H9 (cell line): ENCODE measurements around the gene NTRK3. TPM values are rescaled to one million over a fixed set of nuclear protein-coding genes. Genes with fewer than 3 reads are reported as not detected.

ENCODE experiments used
- DNase-seq: peaks from one replicate; pipeline ENCODE4 v3.0.0-alpha.2; 2017
- H2AFZ ChIP-seq: one replicate; pipeline ENCODE4 v1.6.1; 2013; ENCODE audit warnings: mild to moderate bottlenecking, low read length, control low read depth, moderate library complexity
- H2AK5ac ChIP-seq: 2 replicates; pipeline ENCODE4 v1.6.1; 2013; ENCODE audit warnings: low read length, control low read depth, mixed read lengths; ENCODE audit not compliant: insufficient read length
- H2BK120ac ChIP-seq: one replicate; pipeline ENCODE4 v1.6.1; 2013; ENCODE audit warnings: low read depth, mild to moderate bottlenecking, low read length, control low read depth, inconsistent platforms; ENCODE audit not compliant: poor library complexity, severe bottlenecking
- H2BK12ac ChIP-seq: 2 replicates; pipeline ENCODE4 v1.6.1; 2013; ENCODE audit warnings: low read length, control low read depth, mixed read lengths, low read depth; ENCODE audit not compliant: insufficient read length
- H2BK15ac ChIP-seq: 2 replicates; pipeline ENCODE4 v1.6.1; 2013; ENCODE audit warnings: low read depth, low read length, control low read depth
- H2BK20ac ChIP-seq: one replicate; pipeline ENCODE4 v1.6.1; 2013; ENCODE audit warnings: low read depth, mild to moderate bottlenecking, low read length, control low read depth, inconsistent platforms; ENCODE audit not compliant: poor library complexity, severe bottlenecking
- H2BK5ac ChIP-seq: 2 replicates; pipeline ENCODE4 v1.6.1; 2013; ENCODE audit warnings: low read length, control low read depth, mixed read lengths; ENCODE audit not compliant: insufficient read length
- H3K14ac ChIP-seq: 2 replicates; pipeline ENCODE4 v1.6.1; 2013; ENCODE audit warnings: low read length, control low read depth; ENCODE audit not compliant: insufficient read depth
- H3K18ac ChIP-seq: 2 replicates; pipeline ENCODE4 v1.6.1; 2013; ENCODE audit warnings: low read depth, mild to moderate bottlenecking, mixed read lengths, low read length, control low read depth; ENCODE audit not compliant: insufficient read length
- H3K23ac ChIP-seq: 2 replicates; pipeline ENCODE4 v1.6.1; 2013; ENCODE audit warnings: low read length, control low read depth, mixed read lengths, low read depth; ENCODE audit not compliant: insufficient read length
- H3K23me2 ChIP-seq: 2 replicates; pipeline ENCODE4 v1.6.1; 2013; ENCODE audit warnings: low read depth, mild to moderate bottlenecking, mixed read lengths, low read length, control low read depth; ENCODE audit not compliant: insufficient read length, poor library complexity, severe bottlenecking
- H3K27ac ChIP-seq: 2 replicates; pipeline ENCODE4 v1.5.1; 2013; ENCODE audit warnings: low read length, control low read depth, mixed read lengths, low read depth; ENCODE audit not compliant: insufficient read length
- H3K27me3 ChIP-seq: 2 replicates; pipeline ENCODE4 v1.6.1; 2013; ENCODE audit warnings: low read length, control low read depth, inconsistent platforms; ENCODE audit not compliant: insufficient read depth
- H3K4ac ChIP-seq: 2 replicates; pipeline ENCODE4 v1.6.1; 2013; ENCODE audit warnings: low read depth, mild to moderate bottlenecking, control low read depth, inconsistent platforms, low read length, moderate library complexity
- H3K4me1 ChIP-seq: 2 replicates; pipeline ENCODE4 v1.6.1; 2013; ENCODE audit warnings: low read length, control low read depth, inconsistent platforms; ENCODE audit not compliant: insufficient read depth
- H3K4me2 ChIP-seq: 2 replicates; pipeline ENCODE4 v1.6.1; 2013; ENCODE audit warnings: low read length, control low read depth, mixed read lengths; ENCODE audit not compliant: insufficient read length, insufficient read depth
- H3K56ac ChIP-seq: 2 replicates; pipeline ENCODE4 v1.6.1; 2013; ENCODE audit warnings: low read depth, mild to moderate bottlenecking, mixed read lengths, low read length, control low read depth; ENCODE audit not compliant: insufficient read length
- H3K79me1 ChIP-seq: 2 replicates; pipeline ENCODE4 v1.6.1; 2013; ENCODE audit warnings: low read depth, mild to moderate bottlenecking, moderate library complexity, low read length, control low read depth, inconsistent platforms; ENCODE audit not compliant: insufficient read depth, poor library complexity, severe bottlenecking
- H3K79me2 ChIP-seq: 2 replicates; pipeline ENCODE4 v1.6.1; 2013; ENCODE audit warnings: low read length, control low read depth, inconsistent platforms; ENCODE audit not compliant: insufficient read depth
- H3K9ac ChIP-seq: 2 replicates; pipeline ENCODE4 v1.6.1; 2013; ENCODE audit warnings: low read length, control low read depth, mixed read lengths; ENCODE audit not compliant: insufficient read length; ENCODE audit errors: extremely low read depth
- H3K9me3 ChIP-seq: one replicate; pipeline ENCODE4 v1.6.1; 2013; ENCODE audit warnings: low read depth, low read length, inconsistent platforms; ENCODE audit not compliant: control insufficient read depth
- H3T11ph ChIP-seq: one replicate; pipeline ENCODE4 v1.6.1; 2013; ENCODE audit warnings: mild to moderate bottlenecking, low read length, control low read depth, inconsistent platforms
- H4K20me1 ChIP-seq: one replicate; pipeline ENCODE4 v1.6.1; 2013; ENCODE audit not compliant: control insufficient read depth, insufficient read length, insufficient read depth
- H4K5ac ChIP-seq: 2 replicates; pipeline ENCODE4 v1.6.1; 2013; ENCODE audit warnings: low read depth, mild to moderate bottlenecking, mixed read lengths, low read length, control low read depth; ENCODE audit not compliant: insufficient read length
- H4K8ac ChIP-seq: replicated peaks from 2 replicates; pipeline ENCODE4 v1.6.1; 2013; ENCODE audit warnings: low read length, control low read depth, mixed read lengths, low read depth; ENCODE audit not compliant: insufficient read length
- H4K91ac ChIP-seq: 2 replicates; pipeline ENCODE4 v1.6.1; 2013; ENCODE audit warnings: low read depth, mild to moderate bottlenecking, moderate library complexity, mixed read lengths, low read length, control low read depth; ENCODE audit not compliant: insufficient read length
- H3K27ac Mint-ChIP-seq, 3 experiments: 2 replicates in 2 of 3; 3 replicates in 1 of 3; pipeline ENCODE4 v1.8.0; 2020 to 2021; ENCODE audit warnings: mixed read lengths in 3 of 3, mild to moderate bottlenecking in 1 of 3, moderate library complexity in 1 of 3
- H3K27me3 Mint-ChIP-seq: 2 replicates; pipeline ENCODE4 v1.8.0; 2021; ENCODE audit warnings: low read depth, mild to moderate bottlenecking, moderate library complexity, mixed read lengths
- H3K36me3 Mint-ChIP-seq, 3 experiments: 2 replicates in 2 of 3; 3 replicates in 1 of 3; pipeline ENCODE4 v1.8.0; 2020 to 2021; ENCODE audit warnings: low read depth in 3 of 3, mixed read lengths in 3 of 3; ENCODE audit not compliant: insufficient read depth in 1 of 3
- H3K4me1 Mint-ChIP-seq, 2 experiments: 2 replicates each; pipeline ENCODE4 v1.8.0; 2020; ENCODE audit warnings: mixed read lengths in 2 of 2
- H3K4me3 Mint-ChIP-seq, 2 experiments: 2 replicates in 1 of 2; 3 replicates in 1 of 2; pipeline ENCODE4 v1.8.0; 2020 to 2021; ENCODE audit warnings: mild to moderate bottlenecking in 2 of 2, mixed read lengths in 2 of 2, moderate library complexity in 1 of 2
- H3K9me3 Mint-ChIP-seq, 2 experiments: 2 replicates in 1 of 2; 3 replicates in 1 of 2; pipeline ENCODE4 v1.8.0; 2020; ENCODE audit warnings: mild to moderate bottlenecking in 2 of 2, mixed read lengths in 2 of 2, moderate library complexity in 1 of 2
- CTCF ChIP-seq: fragments of 200-600 bp; sonication (generic); conservative IDR thresholded peaks from 3 replicates; pipeline ENCODE4 v1.8.0; 2021; ENCODE audit warnings: antibody characterized with exemption, mild to moderate bottlenecking
- WGBS: extraction: QIAGEN DNeasy Blood & Tissue Kit; methylation state at CpG from one replicate; pipeline ENCODE4 v1.1.7; 2013; ENCODE audit warnings: missing lambda C conversion rate, low lambda C conversion rate, mixed read lengths; ENCODE audit not compliant: insufficient read length; ENCODE audit errors: extremely low coverage; 5-methylcytosine and 5-hydroxymethylcytosine counted together
- total RNA-seq: library from RNA; stranded (reverse); gene quantifications from 2 replicates; pipeline ENCODE4 v1.2.1, GENCODE V29; 2021

The NTRK3 gene
- total RNA-seq, 1 experiment from 2014 or later = 2.5 TPM

DNA sequence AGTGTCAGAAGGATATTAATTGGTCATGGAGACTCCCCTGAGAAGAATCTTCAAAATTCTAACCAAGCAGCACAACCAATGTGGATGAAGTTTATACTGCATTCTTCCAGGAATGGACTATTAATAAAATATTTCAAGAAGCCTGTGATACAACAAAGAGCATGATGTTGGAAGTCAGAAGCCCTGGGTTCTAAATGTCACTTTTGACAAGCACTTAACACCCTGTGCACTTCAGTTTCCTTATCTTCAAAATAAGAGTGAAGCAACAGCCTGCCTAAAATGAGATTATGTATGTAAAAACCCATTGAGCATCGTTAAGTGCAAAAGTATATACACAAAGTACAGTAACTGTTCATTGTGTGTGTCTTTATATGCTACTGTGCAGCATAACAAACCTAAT is 369.4 kb downstream of the NTRK3 start:
- Histone ChIP-seq H3K79me2 (no peaks in the 10 kb centered on the region), H3K9me3 (no peaks in the 10 kb centered on the region), H2BK12ac (no peak overlapping the region), H2BK5ac (no peak overlapping the region), H4K5ac (no peak overlapping the region), H3K14ac (no peak overlapping the region), H3K23me2 (no peaks in the 10 kb centered on the region), H3T11ph (no peak overlapping the region), H3K4me2 (no peak overlapping the region), H3K23ac (no peak overlapping the region), H3K27me3 (no peaks in the 10 kb centered on the region), H2BK20ac (no peak overlapping the region), H3K56ac (no peak overlapping the region), H2BK15ac (no peak overlapping the region), H2AK5ac (no peak overlapping the region), H3K4me1 (no peaks in the 10 kb centered on the region), H3K9ac (no peak overlapping the region), H3K18ac (no peak overlapping the region), H4K20me1 (no peaks in the 10 kb centered on the region), H3K79me1 (no peaks in the 10 kb centered on the region), H4K91ac (no peak overlapping the region), H3K4ac (no peak overlapping the region), H3K27ac (no peak overlapping the region), H2BK120ac (no peak overlapping the region), H4K8ac (no peak overlapping the region), H2AFZ (no peak overlapping the region)
- no peak for TF ChIP-seq CTCF
- Mint-ChIP-seq H3K4me3 (no peak overlapping the region), H3K27ac (no peak overlapping the region), H3K4me1 (no peaks in the 10 kb centered on the region), H3K36me3 (no peaks in the 10 kb centered on the region), H3K27me3 (peaks cover 12% of the 10 kb centered on the region), H3K9me3 (peaks cover 0 to 3% of the 10 kb centered on the region in 2 experiments; a peak in 1 of 5 replicates)
- no CpG with 5 or more reads among the region's 1 CpG for WGBS
- no peak for DNase-seq
